OCI-LY1 (cell line): ENCODE measurements around the gene PSD.

Source experiments
- H2AFZ ChIP-seq: fragments of 200-600 bp; sonication (generic), shearing (Covaris generic); 2 replicates; pipeline ENCODE4 v1.6.0; 2014; ENCODE audit warnings: antibody characterized with exemption, mild to moderate bottlenecking, low read length
- H3F3A ChIP-seq: fragments of 200-600 bp; sonication (generic), shearing (Covaris generic); 2 replicates; pipeline ENCODE4 v1.6.0; 2014; ENCODE audit warnings: mild to moderate bottlenecking, antibody characterized with exemption, low read length, moderate library complexity; ENCODE audit not compliant: insufficient read depth
- H3K27ac ChIP-seq: fragments of 200-600 bp; sonication (generic); 2 replicates; pipeline ENCODE4 v1.5.1; 2014; ENCODE audit warnings: low read length, mixed run types, mild to moderate bottlenecking, low read depth; ENCODE audit not compliant: poor library complexity, severe bottlenecking
- H3K27me3 ChIP-seq: fragments of 200-600 bp; sonication (generic); 2 replicates; pipeline ENCODE4 v1.6.0; 2014; ENCODE audit warnings: antibody characterized with exemption, mild to moderate bottlenecking, low read length, moderate library complexity; ENCODE audit not compliant: insufficient read depth
- H3K36me3 ChIP-seq: fragments of 200-600 bp; sonication (generic); 2 replicates; pipeline ENCODE4 v1.6.1; 2014; ENCODE audit warnings: mild to moderate bottlenecking, antibody characterized with exemption, low read length, moderate library complexity, mixed read lengths; ENCODE audit not compliant: insufficient read depth
- H3K4me1 ChIP-seq: fragments of 200-600 bp; sonication (generic); 2 replicates; pipeline ENCODE4 v1.5.1; 2014; ENCODE audit warnings: mild to moderate bottlenecking, low read length, moderate library complexity; ENCODE audit not compliant: insufficient read depth, severe bottlenecking
- H3K4me2 ChIP-seq: fragments of 200-600 bp; sonication (generic), shearing (Covaris generic); 2 replicates; pipeline ENCODE4 v1.6.1; 2014; ENCODE audit warnings: low read length
- H3K4me3 ChIP-seq: fragments of 200-600 bp; sonication (generic); 2 replicates; pipeline ENCODE4 v1.5.1; 2014; ENCODE audit warnings: low read length, low read depth, mild to moderate bottlenecking, mixed read lengths; ENCODE audit not compliant: poor library complexity, severe bottlenecking
- H3K79me2 ChIP-seq: fragments of 200-600 bp; shearing (Covaris generic); 2 replicates; pipeline ENCODE4 v1.6.1; 2016; ENCODE audit warnings: mixed run types, low read length, mixed read lengths; ENCODE audit not compliant: insufficient read depth
- H3K9ac ChIP-seq: fragments of 200-600 bp; sonication (generic), shearing (Covaris generic); 2 replicates; pipeline ENCODE4 v1.6.1; 2014; ENCODE audit warnings: mild to moderate bottlenecking, low read length, mixed read lengths
- H3K9me2 ChIP-seq: fragments of 200-600 bp; sonication (generic), shearing (Covaris generic); 2 replicates; pipeline ENCODE4 v1.6.1; 2014; ENCODE audit warnings: low read depth, mild to moderate bottlenecking, low read length, mixed read lengths
- H3K9me3 ChIP-seq: fragments of 200-600 bp; shearing (Covaris generic); 2 replicates; pipeline ENCODE4 v1.6.1; 2014; ENCODE audit warnings: low read length, mixed read lengths
- H4K20me1 ChIP-seq: fragments of 200-600 bp; sonication (generic), shearing (Covaris generic); 2 replicates; pipeline ENCODE4 v1.6.0; 2016; ENCODE audit warnings: mild to moderate bottlenecking, low read length; ENCODE audit not compliant: insufficient read depth
- CTCF ChIP-seq: fragments of 200-600 bp; sonication (generic), shearing (Covaris generic); IDR thresholded peaks from 2 replicates; pipeline ENCODE4 v1.5.1; 2017; ENCODE audit warnings: mild to moderate bottlenecking, antibody characterized with exemption, low read length, moderate library complexity, mixed read lengths
- EZH2 ChIP-seq: fragments of 200-600 bp; sonication (generic), shearing (Covaris generic); IDR thresholded peaks from 2 replicates; pipeline ENCODE4 v1.8.0; 2017; ENCODE audit warnings: borderline replicate concordance, mixed run types, mild to moderate bottlenecking, antibody characterized with exemption, low read length, moderate library complexity, mixed read lengths

The PSD gene

GRCh38 chr10:102434394-102435132 is 16.0 kb upstream of the PSD start:
- no peaks in the 10 kb centered on the region for H4K20me1 ChIP-seq
- TF ChIP-seq CTCF (no peak), EZH2 (no peak)
- no peaks in the 10 kb centered on the region for H3K79me2 ChIP-seq
- H3K9me3 ChIP-seq, result no peaks in the 10 kb centered on the region
- no peak overlapping the region for H2AFZ ChIP-seq
- no peak overlapping the region for H3K4me3 ChIP-seq
- no peak overlapping the region for H3K27ac ChIP-seq
- no peaks in the 10 kb centered on the region for H3K9me2 ChIP-seq
- no peak overlapping the region for H3K9ac ChIP-seq
- H3K4me2 ChIP-seq, result no peak overlapping the region
- H3F3A ChIP-seq, result no peaks in the 10 kb centered on the region
- no peaks in the 10 kb centered on the region for H3K27me3 ChIP-seq
- peaks cover 18% of the 10 kb centered on the region for H3K4me1 ChIP-seq
- no peaks in the 10 kb centered on the region for H3K36me3 ChIP-seq

GRCh38 chr10:102433619-102434046 is 15.0 kb upstream of the PSD start:
- Histone ChIP-seq H3K27me3 (no peaks in the 10 kb centered on the region), H3K4me3 (no peak overlapping the region), H3K36me3 (no peaks in the 10 kb centered on the region)

GRCh38 chr10:102432162-102432950 is 13.8 kb upstream of the PSD start, which contains the start of gene CUEDC2:
Gene CUEDC2 (minus strand): TSS chr10:102432574. CDS start chr10:102425188, 7,386 bp downstream.
- Histone ChIP-seq H3K79me2 (no peaks in the 10 kb centered on the region), H3K36me3 (no peaks in the 10 kb centered on the region), H3K9me3 (no peaks in the 10 kb centered on the region), H3K27me3 (no peaks in the 10 kb centered on the region), H3F3A (no peaks in the 10 kb centered on the region), H3K27ac (peak within 1 kb of the TSS; percentile 74), H4K20me1 (no peaks in the 10 kb centered on the region), H3K9me2 (no peaks in the 10 kb centered on the region), H3K4me2 (peak within 1 kb of the TSS; percentile 84), H3K4me3 (peak within 1 kb of the TSS; percentile 71), H2AFZ (no peak within 1 kb of the TSS), H3K4me1 (peaks cover 18% of the 10 kb centered on the region), H3K9ac (peak within 1 kb of the TSS; percentile 79)
- TF ChIP-seq EZH2, result no peak

More at GRCh38 chr10:102433619-102434046, 15.0 kb upstream of the PSD start:
- Histone ChIP-seq H3K9me2 (no peaks in the 10 kb centered on the region), H4K20me1 (no peaks in the 10 kb centered on the region), H3K79me2 (no peaks in the 10 kb centered on the region), H3K27ac (no peak overlapping the region), H3K9me3 (no peaks in the 10 kb centered on the region), H3K9ac (no peak overlapping the region), H2AFZ (no peak overlapping the region), H3F3A (no peaks in the 10 kb centered on the region), H3K4me2 (no peak overlapping the region), H3K4me1 (peaks cover 18% of the 10 kb centered on the region)
- no peak for TF ChIP-seq CTCF
- no peak for TF ChIP-seq EZH2
